Urothelium cell line (cell line): ENCODE results near the gene IGFBPL1.

Source experiments
- DNase-seq: peaks from one replicate; pipeline ENCODE4 v3.0.0; 2011; ENCODE audit warnings: low spot score, mixed read lengths
- FAIRE-seq: peaks from 2 replicates; lab custom pipeline; 2011; peaks lifted over from hg19 to GRCh38; lab: Jason Lieb, UNC

Gene IGFBPL1

DNA sequence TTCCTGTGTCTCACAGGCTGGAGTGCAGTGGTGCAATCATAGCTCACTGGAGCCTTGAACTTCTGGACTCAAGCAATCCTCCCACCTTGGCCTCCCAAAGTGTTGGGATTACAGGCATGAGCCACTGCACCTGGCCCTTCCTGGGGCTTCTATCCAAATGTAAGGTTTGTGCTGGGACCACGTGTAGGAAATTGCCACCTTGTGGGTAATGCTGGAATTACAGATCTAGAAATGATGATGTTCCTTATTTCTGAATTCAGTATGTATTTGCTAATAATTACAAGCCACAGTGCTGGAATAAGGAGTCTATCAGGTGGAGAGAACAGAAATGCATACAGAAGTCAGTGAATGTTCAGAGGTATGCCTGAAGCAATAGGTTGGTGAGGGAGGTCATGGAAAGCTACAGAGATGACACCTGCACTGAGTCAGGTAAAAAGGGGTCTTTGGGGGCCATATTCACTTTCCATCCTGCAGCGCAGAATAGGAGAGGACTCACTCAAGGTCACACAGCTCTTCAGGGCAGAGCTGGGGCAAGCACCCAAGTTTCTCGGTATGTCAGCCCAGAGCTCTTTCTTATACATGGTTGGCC, 8.8 kb upstream of the IGFBPL1 start:
- DNase-seq (peak; percentile 42), FAIRE-seq (peak; percentile 72)

DNA sequence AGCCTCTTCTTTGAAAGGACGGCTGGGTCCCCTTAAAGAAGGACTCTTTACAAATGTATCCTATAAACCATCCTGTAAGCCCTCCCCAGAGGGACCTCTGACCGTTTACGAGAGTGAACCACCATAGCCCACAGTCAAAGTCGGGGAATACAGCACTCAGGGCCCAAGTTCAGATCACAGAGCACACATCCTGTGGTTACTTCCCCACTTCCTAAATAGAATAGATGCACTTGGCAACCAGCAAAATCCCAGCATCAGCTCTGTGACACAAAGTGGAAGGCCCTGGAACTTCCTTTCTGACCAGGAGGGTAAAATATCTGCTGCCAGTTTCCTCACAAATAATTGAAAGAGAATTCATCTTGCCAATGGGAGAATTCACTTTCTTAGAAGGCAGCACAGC, 6.9 kb upstream of the IGFBPL1 start:
- DNase-seq (no peak), FAIRE-seq (no peak)

DNA sequence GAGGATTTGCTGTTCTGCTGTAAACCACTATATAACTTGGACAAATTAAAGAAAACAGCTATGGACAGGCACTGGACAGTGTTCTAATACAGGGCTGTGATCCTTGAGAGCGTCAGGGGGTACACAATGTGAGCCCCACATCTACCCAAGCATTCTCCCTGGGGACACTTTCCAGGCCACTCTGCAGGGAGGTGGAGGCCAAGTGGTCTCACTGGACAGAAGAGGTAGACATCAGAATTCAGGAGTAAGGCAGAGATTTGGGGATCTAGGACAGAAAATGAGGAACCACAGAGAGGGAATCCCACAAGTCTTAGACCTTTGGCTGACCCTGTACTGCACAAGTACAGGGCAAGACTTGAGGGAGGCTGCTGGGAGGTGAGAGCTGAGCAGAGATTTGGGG, 3.8 kb upstream of the IGFBPL1 start:
- no peak for DNase-seq
- no peak for FAIRE-seq

DNA sequence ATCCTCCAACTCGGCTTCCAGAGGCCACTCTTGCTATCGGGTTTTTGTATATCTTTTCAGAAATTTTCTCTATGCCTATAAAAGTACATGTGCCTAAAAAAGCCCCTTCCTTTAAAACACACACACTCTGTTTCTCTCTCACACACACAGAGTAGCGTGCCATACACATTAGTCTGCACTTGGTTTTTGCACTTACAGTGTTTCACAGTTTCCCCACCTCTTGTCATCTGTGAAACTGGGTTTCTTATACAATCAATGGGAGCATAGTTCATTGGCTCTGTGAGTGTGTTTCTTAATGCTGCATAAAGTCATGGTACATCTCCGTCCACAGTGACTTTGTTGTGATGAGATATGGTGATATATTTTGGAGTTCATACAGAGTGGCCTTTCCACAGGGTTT, 664 bp upstream of the IGFBPL1 start:
- DNase-seq (no peak), FAIRE-seq (no peak)

DNA sequence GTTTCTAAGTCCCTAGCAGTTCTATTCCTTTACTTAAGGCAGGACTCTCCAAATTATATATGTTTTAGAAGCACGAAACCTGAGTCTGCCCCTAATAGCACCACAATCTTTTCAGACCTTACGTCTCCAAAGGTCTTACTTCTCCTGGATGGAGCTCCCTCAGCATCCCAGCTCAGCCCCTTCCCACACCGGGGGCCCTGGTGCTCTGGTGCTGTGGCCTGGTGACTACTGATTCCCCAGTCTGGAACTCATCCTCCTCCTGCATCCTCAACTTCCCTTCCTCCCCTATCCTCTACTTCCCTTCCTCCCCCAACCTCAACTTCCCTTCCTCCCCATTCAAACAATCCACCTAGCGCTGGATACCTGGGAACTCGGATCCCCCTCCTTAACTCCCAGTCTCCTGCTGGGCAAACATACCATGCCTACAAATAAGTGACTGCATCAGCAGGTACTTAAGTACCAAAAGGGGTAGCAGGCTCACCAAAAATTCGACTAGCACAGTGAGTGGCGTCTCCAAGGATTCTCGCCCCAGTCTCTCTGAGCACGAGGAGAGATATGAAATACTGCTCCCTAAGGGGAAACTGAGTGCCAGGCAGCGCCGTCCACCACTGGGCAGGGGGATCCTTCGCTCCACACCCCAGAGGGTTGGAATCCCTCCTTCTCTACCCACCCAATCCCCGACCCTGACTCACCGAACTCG, 831 bp downstream of the IGFBPL1 start:
- DNase-seq (no peak), FAIRE-seq (no peak)

DNA sequence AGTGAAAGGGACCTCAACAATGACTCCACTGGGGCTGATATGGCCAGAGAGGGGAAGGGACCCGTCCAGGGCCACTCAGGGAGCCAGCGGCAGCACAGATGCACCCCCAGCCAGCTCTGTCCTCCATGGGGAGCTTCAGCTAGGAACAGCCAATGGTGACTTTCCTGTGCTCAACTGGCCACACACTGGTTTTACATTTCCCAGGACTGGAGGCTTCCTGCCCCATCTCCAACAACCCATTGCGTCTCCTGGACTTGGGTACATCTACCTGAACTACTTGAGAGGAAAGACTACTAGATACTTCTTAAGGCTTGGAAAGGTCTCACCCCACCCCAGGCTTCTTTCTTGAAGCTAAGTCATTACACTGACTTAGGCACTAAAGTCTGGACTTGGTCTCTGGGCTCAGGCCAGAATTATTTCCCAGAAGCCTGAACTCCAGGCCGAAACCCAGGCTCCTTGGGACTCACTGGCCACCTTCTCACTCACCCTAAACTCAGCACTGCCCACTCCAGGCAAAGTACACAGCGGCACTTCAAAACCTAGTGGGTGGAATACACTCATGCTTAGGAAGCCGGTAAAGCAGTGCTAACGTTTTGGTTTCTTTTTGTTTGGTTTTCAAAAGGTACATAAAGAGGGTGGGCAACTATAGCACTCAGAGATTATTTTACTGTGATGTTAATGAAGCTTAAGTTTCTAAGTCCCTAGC, 1.5 kb downstream of the IGFBPL1 start:
- no peak for DNase-seq
- FAIRE-seq: peak; percentile 50

DNA sequence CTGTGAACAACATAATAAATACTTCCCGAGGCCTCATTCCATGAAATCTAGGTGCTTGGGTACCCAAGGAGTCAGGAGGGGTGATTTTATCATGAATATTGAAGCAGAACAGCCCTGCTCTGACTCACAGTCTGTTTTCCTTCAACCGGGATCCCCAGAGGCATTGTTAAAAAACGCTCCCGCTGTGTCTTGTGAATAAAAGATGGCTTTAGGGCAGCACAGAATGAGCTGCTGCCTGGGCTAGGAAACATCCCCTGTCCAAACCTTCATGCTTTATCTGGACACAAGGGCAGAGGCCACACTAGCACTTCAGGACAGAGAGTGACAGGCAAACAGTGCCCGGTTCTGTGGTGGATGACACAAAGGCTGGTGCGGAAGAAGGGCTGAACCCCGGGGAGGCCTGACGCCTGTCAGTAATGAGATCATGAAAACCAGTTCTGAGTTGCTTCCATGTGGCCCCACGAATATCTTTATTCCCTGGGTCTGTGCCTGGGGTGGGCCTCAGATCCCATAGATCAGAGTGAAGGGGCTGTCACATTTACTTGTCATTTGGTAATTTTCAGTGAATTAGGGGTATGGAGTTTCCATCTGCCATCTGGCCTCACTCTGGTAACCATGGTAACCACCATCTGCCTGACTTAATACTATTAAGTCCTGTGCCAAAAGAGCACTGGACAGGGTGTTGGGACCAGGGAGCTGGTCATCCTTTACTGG, 2.6 kb downstream of the IGFBPL1 start:
- DNase-seq (no peak), FAIRE-seq (no peak)

DNA sequence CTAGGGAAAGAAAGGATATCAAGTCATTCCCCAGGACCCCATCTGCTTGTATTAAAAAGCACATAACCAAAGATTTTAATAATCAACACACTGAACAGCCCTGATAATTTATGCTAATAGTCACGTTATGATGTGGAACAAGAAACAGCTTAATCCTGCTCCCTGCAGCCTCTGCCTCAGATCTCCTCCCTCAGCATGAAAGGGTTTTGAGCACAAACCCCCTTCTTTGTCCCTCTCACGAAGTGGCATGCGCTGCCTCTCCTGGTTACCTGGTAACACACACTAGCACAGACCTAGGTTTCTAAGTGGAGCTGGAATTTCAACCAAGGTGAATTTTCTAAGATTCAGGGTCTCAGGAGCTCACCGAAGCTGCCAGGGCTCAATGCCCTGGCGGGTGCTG, 5.1 kb downstream of the IGFBPL1 start:
- FAIRE-seq (no peak), DNase-seq (no peak)

DNA sequence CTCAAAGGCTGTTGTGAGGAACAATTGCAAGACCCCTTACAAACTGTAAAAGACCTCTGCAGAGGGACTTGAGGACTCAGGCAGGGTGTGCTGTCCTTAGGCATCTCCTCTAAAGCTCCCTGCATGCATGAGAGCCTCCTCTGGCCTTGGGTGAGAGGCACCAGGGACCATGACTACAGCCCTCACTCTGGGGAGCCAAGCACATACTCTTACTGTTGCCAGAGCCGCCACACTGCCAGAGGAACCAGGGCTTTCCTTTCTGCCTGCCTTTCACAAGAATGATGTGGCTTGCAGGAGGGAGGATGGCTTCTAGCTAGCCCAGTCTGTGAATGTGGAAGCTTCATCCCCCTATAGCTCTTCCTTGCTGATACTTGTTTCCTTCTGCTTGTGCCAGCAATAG, 5.9 kb downstream of the IGFBPL1 start:
- no peak for FAIRE-seq
- DNase-seq: no peak

DNA sequence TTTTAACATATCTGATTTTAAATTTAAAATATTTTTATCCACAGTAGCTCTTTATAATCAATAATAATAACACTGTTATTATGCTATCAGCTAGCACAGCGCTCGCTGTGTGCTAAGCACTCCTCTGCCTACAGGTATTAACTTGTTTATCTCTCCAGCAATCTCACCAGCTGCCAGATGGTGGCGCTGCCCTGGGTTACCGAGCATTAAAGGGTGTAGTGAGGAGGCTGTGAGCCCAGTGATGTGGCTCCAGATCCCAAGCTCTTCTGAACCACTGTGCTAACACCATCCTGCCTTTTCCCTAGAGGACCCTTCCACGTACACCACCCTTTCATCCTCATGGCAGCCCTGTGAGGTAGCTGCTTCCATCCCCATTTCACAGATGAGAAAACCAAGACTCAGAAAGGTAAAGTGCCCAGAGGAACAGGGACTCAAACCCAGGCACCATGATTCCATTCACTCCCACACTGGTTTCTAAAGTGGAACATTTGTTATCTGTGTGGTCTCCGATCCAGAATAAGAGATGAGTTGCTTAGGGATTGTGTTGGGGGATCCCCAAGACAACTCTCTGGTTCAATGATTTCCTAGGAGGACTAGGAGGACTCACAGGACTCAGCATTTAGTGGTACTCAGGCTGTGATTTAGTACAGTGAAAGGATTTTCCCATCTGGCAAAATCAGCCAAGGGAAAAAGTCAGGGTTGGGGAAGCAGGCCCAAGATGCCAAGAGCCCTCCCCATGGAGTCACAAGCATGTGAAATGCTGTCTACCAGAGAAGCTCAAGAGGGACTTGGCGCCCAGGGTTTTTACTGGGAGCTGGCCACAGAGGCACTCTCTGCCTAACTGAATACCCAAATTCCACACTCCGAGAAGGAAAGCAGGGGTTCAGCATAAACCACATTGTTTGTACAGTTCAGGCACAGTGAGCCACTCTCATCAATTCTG, 7.0 kb downstream of the IGFBPL1 start:
- DNase-seq (peak; percentile 49), FAIRE-seq (no peak)

DNA sequence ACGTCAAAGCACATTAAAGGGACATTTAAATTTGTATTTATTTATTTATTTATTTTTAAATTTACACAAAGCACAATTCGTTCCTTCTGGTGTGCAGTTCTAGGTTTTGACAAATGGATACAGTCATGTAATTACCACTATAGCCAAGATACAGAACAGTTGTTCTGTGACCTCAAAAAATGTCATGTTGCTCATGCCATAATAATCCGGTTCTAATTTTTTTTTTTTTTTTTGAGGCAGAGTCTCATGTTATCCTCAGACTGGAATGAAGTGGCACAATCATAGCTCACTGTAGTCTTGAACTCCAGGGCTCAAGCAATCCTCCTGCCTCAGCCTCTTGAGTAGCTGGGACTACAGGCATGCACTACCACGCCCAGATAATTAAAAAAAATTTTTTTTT, 7.8 kb downstream of the IGFBPL1 start:
- DNase-seq (no peak), FAIRE-seq (no peak)

DNA sequence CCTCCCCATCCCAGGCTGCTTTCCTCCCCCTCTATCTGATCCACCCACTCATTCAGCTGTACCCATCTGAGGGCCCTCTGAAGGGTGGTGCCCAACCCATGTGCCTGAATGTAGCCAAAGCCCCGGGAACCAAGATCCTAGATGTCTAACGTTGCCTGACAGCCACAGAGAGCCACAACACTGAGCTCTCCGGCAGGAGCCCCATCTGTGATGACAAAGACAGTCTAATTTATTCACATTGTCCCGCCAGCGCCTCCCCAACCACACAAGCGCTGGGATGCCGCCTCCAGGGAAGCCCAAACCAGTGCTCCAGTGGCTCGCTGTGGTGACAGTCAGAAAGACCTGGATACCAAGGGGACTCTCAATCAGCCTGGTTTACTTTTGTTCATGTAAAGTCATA, 8.4 kb downstream of the IGFBPL1 start:
- DNase-seq: no peak
- FAIRE-seq: no peak

DNA sequence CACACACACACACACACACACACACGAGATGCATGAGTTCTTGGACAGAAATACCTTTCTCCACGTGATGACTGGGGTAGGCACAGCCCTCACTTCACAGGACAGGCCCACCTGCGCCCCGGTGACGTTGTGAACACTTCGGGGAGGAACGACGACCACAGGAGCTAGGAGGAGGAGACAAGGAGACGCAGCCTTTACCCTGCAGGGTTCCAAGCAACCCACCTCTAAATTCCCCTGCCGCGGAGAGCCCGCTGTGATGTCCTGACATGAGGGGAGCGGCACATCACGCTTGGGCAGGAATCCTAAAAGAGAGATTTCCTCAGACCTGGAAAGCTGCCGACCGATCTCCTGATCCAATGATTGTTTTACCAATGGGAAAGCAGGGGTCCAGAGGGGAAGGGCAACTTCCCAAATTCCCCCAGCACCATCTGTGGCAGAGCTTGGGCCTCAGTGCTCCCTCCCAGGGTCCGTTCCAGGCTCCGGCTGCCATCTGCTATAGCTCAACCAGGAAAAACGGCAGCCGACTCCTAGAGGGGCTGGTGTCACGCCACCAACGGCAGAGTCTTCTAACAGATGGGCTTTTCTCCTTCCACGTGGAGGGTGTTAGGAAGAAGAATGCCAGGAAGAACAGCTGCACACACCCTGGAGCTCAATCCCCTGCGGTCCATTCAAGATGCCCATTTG, 10.1 kb downstream of the IGFBPL1 start:
- no peak for DNase-seq
- no peak for FAIRE-seq

DNA sequence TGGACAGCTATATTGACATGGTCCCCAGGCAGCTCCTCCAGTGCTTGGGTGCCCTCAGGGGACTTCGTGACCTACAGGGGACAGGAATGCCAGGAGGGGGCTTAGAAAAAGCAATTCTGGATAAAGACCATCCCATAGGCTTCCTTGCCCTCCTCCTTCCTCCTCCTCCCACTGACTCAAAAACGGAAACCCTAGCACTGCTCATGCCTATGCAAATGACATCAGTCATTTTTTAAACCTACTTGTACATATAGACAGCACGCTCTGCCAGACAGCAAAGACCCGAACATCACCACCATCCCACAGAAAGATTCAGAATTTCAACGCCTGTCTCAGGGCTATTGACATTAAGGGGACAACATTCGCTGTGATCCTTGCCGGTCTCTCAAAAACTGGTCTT, 11.0 kb downstream of the IGFBPL1 start:
- no peak for DNase-seq
- no peak for FAIRE-seq

DNA sequence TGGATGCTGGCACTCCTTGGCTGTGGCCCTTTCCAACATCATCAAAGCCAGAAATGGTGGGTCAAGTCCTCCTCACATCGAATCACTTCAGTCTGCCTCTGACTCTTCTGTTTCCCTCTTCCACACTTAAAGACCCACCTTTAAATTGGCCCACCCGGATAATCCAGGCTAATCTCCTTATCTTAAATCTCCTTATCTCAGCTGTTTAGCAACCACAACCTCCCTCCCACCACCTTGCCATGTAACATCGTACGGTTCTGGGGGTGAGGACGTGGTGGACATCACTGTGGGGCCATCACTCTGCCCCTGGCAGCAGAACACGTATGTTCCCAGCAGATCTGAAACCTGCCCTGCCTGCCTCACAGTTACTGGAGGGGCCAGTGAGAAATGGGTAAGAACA, 11.5 kb downstream of the IGFBPL1 start:
- no peak for FAIRE-seq

DNA sequence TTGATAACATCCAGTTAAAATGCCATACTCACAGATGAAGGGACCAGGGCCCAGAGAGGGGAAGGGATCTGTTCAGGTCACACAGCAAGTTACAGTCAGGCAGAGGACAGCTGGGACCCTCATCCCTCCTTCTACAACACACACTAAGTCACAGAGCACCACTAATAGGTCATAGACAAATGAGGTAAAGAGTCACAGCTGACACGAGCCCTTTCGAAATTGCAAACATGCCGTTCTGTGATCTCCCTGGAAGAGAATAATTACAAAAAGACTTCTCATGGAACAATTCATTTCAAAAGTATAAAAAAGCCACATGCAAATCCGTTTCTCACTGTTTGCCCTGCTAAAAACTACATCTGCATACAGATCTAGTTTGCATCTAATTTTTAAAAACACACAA, 15.5 kb downstream of the IGFBPL1 start:
- no peak for FAIRE-seq
- no peak for DNase-seq

More for the DNA sequence above, 11.5 kb downstream of the IGFBPL1 start:
- no peak for DNase-seq

DNA sequence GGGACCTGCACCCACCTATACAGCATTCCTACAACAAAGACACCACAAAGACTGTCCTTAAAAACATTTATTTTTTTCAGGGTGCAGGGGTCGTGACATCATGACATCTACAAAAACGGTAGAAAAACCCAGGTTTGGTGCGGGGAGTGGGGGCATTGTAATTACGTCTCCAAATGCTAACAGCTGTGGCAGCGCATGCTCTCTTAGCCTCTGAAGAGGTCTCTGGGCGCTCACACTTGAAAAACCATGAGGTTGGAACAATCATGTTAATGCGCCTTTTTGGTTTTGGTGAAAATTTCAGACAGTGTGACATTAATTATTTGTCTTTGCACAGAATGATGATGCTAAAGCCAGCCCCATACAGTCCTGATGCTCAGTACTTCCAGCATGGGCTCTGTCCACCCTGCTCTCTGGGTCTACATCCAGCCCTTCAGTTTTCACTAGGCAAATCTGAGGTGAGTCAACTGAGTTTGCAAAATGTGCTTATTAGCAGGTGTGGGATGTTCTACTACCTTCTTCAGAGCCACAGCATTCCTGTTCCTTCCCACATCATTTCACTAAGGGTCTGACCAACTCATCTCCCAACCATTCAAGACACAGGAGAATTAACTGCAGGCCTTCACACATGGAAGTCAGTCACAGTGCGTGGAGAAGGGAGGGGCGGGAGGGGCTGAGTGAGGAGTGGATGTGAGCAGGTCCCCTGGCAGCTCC, 17.6 kb downstream of the IGFBPL1 start:
- no peak for DNase-seq
- no peak for FAIRE-seq

DNA sequence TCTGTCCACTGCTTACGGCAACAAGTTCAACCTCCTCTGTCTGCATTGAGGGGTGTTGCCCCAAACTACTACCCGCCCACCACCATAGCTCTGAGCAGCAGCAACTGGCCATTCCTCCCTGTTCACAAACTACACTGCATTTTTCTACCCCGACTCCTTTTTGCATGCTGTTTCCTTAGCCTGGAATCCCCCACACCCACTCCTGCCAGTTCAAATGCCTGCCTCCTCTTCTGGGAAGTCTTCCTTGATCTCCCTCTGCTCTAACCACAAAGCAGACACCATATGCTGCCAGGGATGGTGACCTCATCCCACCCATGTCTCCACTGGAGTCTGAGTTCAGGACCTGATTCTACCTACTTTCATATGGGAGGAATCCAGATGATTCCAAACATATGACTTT, 18.5 kb downstream of the IGFBPL1 start:
- FAIRE-seq (peak; percentile 44), DNase-seq (peak; percentile 47)

DNA sequence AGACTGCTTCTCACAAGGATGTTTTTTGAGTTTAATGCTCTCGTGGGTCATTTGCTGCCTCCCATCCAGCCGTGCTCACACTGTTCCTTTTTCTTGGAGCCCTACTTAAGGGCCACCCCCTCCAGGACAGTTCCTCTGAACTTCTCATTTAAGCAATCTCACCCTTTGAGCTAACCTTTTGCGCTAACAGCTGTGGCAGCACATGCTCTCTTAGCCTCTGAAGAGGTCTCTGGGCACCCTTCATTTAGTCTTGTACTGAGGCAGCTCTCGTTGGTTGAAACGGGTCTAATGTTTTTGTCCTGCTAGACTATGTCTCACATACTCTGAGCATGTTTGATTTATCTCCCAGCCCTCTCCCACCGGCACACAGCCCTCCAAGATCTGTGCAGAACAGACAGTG, 19.9 kb downstream of the IGFBPL1 start:
- no peak for DNase-seq

More for the DNA sequence above, 19.9 kb downstream of the IGFBPL1 start:
- no peak for FAIRE-seq
